GM19438 (cell line): Measurements from ENCODE around the gene LTC4S.

Experiments
- ATAC-seq: cut with Tn5 transposase; IDR thresholded peaks from one replicate; pipeline ENCODE4 v1.9.1; 2021; ENCODE audit warnings: low read depth; ENCODE audit not compliant: unreplicated experiment

Gene LTC4S

DNA sequence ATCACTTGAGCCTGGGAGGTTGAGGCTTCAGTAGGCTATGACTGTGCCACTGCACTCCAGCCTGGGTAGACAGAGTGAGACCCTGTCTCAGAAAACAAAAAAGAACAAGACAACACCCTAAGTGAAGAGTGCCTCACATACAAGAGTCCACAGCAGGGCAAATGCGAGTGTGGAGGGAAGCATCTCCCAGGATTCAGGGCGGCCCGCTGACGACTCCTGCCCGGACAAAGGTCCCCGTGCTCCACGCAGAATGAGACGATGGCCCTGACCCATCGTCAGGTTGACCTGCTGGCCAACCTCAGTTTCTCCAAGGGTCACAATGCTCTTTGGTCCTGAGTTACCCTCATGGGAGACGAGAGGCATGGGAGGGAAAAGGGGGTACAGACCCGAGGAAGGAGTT is 46.5 kb downstream of the LTC4S start:
- no peak for ATAC-seq

DNA sequence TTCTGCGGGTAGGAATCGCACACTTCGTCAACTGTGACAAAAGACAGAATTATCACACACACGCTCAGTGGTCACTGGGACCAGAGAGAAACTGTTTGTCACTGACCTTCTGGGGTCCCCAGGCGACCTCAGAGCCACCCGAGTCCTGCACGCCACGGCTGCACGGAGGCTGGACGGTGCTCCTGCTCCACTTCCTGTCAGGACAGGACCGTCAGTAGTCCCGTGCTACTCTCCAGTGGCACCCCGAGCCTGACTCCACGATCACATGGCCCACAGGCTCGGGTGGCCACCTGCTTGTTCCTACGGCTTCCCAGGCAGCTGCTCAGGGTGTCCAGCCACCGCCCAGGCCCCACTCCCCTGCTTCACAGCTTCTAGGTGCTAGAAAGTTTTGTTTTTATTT is 47.0 kb downstream of the LTC4S start:
- no peak for ATAC-seq

DNA sequence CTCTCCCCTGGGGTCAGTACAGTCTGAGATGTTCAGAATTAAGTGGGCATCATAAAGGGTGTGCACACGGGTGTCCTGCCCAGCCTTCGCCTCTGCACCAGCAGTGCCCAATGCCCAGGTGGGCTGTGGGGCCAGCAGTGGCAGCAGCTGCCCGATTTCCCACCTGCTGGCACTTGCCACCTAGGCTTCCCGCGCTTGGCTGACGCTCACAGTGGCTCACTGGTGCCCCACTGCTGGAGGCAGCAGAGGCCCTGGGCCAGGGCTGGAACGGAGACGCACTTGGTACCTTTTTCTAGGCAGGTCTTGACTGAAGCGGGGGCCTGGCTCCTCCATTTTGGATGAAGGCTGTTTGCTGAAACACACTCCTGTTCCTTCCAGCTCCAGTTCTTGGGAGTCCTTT is 47.8 kb downstream of the LTC4S start:
- ATAC-seq: no peak
